NOMO-1 (cell line): ENCODE results near the gene SOWAHA.

Experiments used
- DNase-seq, 2 experiments: peaks; one replicate each; lab custom pipeline; 2025; ENCODE audit not compliant: unreplicated experiment in 2 of 2; lab: John Stamatoyannopoulos, UW

SOWAHA gene

GRCh38 chr5:132825033-132825833, 12.1 kb downstream of the SOWAHA start:
- DNase-seq, result no peak

- no peak for DNase-seq
These were observed 12.8 kb downstream of the SOWAHA start for GRCh38 chr5:132825834-132826391.

DNA sequence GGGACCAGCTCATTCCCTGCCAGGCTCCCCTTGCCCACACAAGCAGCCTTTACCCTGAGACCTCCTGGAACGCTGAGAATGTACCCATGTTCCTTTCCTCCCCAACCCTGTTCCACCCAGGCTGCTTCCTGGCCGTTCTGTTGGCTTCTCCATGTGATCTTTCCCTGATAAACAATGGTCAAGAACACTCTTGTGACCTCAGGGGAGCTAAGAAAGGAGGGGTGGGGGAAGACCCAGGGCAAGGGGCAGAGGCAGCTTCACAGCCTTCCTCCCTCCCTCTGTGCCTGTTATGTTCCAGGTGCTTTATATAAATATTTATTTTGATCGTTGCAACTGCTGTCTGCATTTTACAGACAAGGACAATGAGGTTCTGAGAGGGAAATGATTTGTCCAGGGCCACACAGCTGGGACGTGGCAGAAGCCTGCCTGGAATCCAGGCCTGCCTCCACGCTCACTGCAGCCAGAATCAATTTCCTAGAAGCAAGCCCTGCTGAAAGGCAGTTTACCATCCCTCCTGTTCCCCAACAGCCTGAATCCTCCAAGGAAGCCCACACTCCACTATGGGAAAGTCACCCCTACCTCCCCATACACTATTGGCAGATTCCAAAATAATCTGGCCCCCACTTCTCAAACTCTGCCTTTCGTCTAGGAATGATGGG, 13.5 kb downstream of the SOWAHA start:
- no peak for DNase-seq

GRCh38 chr5:132827943-132828673, 15.0 kb downstream of the SOWAHA start:
- no peak for DNase-seq

DNA sequence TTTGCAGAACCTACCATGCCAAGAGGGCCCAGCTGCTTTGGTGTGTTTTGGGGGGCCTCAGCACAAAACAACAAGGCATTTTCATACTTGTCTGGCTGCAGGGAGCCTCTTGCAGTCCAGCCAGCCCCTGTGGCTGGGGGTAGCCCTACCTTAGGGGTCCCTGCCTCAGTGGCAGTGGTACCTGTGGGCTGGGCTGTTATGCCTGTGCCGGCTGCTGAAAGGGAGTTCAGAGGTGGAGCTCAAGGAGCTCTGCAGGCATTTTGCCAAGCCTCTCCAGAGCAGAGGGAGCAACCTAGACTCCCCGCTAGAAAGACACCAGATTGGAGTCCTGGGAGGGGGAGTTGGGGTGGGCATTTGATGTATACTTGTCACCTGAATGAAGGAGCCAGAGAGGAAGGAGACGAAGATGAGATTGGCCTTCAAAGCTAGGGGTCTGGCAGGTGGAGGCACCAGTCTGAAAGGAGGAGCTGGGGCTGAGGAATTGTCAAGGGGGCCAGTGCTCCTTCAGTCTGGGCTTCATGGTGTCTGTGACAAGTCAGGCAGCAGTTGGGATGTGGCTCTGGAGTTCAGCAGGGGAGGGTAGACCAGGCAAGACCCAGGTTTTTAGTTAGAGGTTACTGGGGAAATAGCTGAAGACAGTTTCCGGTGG, 15.9 kb downstream of the SOWAHA start:
- DNase-seq, result no peak

- peak; percentile 74 for DNase-seq
These were observed 16.8 kb downstream of the SOWAHA start for GRCh38 chr5:132829742-132830435.

DNA sequence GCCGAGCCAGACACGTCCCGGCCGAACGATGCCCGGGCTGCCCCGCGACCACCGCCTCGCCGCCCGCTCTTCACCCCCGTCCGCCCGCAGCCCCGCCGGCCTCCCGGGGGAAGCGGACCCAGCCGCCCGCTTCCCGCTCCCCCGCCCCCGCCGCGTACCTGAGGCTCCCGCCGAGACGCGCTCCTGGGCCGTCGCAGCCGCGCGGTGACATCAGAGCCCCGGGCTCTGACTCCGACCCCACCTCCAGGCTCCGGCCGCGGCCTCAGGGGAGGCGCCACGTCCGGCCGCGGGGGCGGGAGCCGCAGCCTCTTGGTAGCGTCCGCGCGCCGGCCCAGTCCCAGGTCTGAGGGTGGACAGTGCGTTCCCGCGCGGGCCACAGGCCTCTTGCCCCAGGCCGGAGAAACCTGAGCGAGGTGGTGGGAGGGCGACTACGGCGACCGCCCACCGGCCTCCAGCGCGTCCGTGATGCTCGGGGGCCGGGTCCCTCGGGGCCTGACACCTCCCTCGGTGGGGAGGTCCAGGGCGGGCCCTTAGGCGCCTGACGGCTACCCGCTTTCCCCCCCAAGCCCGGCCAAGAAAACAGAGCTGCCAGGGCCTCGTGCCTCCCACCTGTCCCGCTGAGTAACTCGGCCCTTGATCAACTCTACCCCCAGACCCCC, 17.5 kb downstream of the SOWAHA start, which contains the start of gene SHROOM1:
TSS of gene SHROOM1 (minus strand) at position 212 of the 659 bp plus-strand sequence. CDS start 4,507 bp downstream, outside the sequence.
- DNase-seq, result peak; percentile 23 to 38

DNA sequence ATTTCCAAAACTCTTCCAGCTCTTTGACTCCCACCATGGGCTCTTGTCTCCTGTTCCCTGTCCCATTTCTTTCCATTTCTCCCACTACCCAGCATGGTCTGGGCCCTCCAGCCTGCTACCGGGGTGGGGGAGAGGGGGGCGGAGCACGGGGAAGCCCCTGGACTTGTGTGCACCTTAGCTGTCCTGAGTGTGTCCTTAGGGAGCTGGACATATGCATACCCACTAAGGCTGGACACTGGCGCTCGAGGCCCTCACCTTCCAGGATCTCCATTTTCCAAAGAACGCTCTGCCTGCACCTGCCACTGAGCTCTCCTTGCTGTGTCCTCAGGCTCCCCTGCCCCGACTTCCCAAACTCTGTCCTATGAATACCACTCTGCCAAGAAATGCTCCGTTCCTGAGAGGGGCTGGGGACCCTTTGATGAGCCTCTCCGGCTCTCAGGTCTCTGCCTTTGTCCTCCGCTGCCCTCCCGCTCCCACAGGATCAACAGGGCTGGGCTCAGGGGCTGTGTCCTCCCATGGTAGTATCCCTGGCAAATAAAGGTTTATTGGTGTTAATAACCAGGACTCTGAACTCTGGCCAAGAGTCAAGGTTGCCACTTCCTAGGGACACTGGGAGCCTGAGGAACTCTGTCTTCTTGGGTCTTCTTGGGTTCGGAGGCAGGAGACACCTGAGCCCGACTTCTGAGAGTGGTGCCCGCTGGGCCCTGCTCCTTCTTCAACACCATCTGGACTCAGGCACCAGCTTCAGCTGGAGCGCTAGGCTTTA, 18.2 kb downstream of the SOWAHA start:
- DNase-seq, result no peak

- DNase-seq, result no peak
These were observed 19.5 kb downstream of the SOWAHA start for GRCh38 chr5:132832612-132833011.

GRCh38 chr5:132834057-132834456, 21.0 kb downstream of the SOWAHA start:
- DNase-seq, result no peak

- DNase-seq, result no peak
These were observed 23.8 kb downstream of the SOWAHA start for GRCh38 chr5:132836852-132837251.

DNA sequence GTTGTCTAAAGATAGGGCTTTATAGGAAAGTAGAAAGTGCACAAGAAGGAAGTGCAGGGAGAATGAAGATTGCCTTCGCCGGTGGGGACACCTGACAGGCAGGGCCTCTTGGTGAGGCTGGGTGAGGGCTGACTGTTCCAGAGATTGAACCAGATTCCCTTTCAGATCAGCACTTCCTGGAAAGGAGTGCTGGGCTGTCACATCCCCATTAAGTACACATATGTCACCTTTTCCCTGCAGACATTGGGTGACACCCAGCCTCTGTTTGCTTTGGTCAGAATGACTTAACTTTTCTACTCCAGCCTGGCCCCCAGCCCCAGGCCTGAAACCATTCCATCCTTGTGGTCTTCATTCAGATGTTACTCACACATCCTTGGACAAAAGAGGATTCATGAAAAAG, 24.8 kb downstream of the SOWAHA start:
- no peak for DNase-seq

DNA sequence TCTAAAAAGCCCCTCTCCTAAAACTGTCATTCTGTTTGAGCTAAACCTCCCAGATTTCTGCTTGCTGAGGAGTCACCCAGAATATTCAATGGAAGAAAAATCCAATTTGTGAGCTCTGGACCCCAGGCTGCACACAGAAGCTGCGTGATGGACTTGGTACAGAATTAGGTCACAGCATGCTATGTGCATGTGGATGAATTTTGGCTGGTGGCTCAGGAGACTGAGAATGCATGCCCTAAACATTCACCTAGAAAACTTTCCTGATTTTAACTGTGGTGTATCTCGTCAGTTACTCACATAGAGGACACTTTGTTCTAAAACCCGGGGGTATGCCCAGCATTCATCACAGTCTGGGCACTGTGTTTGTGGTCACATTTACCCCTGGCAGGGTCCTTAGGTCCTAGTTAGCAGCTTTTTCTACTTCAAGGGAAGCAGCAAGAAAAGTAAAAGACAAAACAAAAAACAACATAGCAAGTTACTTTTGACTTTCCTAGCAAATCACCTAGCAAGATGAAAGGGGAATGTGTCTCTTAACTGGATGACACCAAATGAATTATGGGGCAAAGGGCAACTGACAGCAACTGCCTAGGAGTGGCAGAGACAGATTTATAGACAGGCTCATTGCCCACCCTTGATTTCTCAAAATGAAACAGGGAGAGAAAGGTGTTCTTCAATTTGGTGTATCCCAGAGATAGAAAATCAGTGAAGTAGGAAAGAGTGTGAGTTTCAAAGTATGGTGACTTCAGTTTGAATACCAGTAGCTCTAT, 25.6 kb downstream of the SOWAHA start:
- DNase-seq, result no peak

GRCh38 chr5:132839426-132840301, 26.6 kb downstream of the SOWAHA start:
- DNase-seq, result peak in 1 of 2 experiments; percentile 25

DNA sequence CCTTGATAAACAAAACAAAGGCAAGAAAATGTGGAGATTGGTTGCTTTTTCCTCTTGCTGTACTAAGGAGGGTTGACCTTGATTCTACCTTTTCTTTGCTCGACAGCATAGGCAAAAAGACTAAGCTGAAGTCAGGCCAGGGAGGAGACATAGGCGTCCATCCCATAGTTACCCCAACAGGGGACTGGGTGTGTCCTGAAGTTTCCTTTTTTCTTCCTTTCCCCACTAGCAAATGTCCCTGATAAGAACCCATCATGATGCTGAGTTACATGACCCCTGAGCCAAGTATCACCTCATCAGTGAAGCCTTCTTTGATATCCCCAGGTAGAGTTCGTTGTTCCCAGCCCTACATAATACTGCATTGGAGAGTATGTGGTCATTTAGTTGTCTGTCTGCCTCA, 27.2 kb downstream of the SOWAHA start:
- DNase-seq, result no peak

- DNase-seq, result no peak
These were observed 27.8 kb downstream of the SOWAHA start for GRCh38 chr5:132840896-132841295.

GRCh38 chr5:132841305-132841704, 28.2 kb downstream of the SOWAHA start:
- DNase-seq, result no peak
